Central memory CD8-positive, alpha-beta T cell (primary cell): ENCODE results near the gene RBMS3.

Experiments
- ATAC-seq: fragments of 150-1000 bp; cut with Tn5 transposase; replicated peaks from 2 replicates; pipeline ENCODE4 v1.10.0; 2022; ENCODE audit warnings: mild to moderate bottlenecking, moderate FRiP score, moderate number of reproducible peaks; ENCODE audit not compliant: poor library complexity, severe bottlenecking; ENCODE audit errors: extremely low read depth
- DNase-seq, 2 donors: peaks; one replicate each; pipeline ENCODE4 v3.0.0; 2021; ENCODE audit warnings: low spot score in 2 of 2
- H3K27ac Mint-ChIP-seq: one replicate; pipeline ENCODE4 v1.8.0; 2022; ENCODE audit warnings: low read depth, mild to moderate bottlenecking, moderate library complexity, mixed read lengths
- H3K27me3 Mint-ChIP-seq: one replicate; pipeline ENCODE4 v1.8.0; 2022; ENCODE audit warnings: mixed read lengths
- H3K36me3 Mint-ChIP-seq: one replicate; pipeline ENCODE4 v1.8.0; 2022; ENCODE audit warnings: mild to moderate bottlenecking, moderate library complexity, mixed read lengths; ENCODE audit not compliant: insufficient read depth
- H3K4me1 Mint-ChIP-seq: one replicate; pipeline ENCODE4 v1.8.0; 2022; ENCODE audit warnings: mixed read lengths
- H3K4me3 Mint-ChIP-seq: one replicate; pipeline ENCODE4 v1.8.0; 2022; ENCODE audit warnings: mild to moderate bottlenecking, moderate library complexity, mixed read lengths
- H3K9me3 Mint-ChIP-seq: one replicate; pipeline ENCODE4 v1.8.0; 2022; ENCODE audit warnings: mixed read lengths

The RBMS3 gene

GRCh38 chr3:29559741-29560465, 279.0 kb downstream of the RBMS3 start:
- H3K4me3 Mint-ChIP-seq, result no peak overlapping the region
- ATAC-seq (no peak), DNase-seq (no peak)
- H3K36me3 Mint-ChIP-seq, result no peaks in the 10 kb centered on the region
- H3K27ac Mint-ChIP-seq, result no peak overlapping the region
- H3K27me3 Mint-ChIP-seq, result no peaks in the 10 kb centered on the region
- H3K4me1 Mint-ChIP-seq, result no peaks in the 10 kb centered on the region
- H3K9me3 Mint-ChIP-seq, result peaks cover 8% of the 10 kb centered on the region

GRCh38 chr3:29561651-29562149, 280.8 kb downstream of the RBMS3 start:
- no peak for ATAC-seq
- H3K27ac Mint-ChIP-seq, result no peak overlapping the region
- H3K27me3 Mint-ChIP-seq, result no peaks in the 10 kb centered on the region
- H3K4me1 Mint-ChIP-seq, result no peaks in the 10 kb centered on the region
- H3K9me3 Mint-ChIP-seq, result peaks cover 8% of the 10 kb centered on the region
- H3K36me3 Mint-ChIP-seq, result no peaks in the 10 kb centered on the region
- H3K4me3 Mint-ChIP-seq, result no peak overlapping the region
- DNase-seq, result no peak

- ATAC-seq (no peak), DNase-seq (no peak)
- Mint-ChIP-seq H3K9me3 (peaks cover 7% of the 10 kb centered on the region), H3K27me3 (no peaks in the 10 kb centered on the region), H3K4me1 (no peaks in the 10 kb centered on the region), H3K27ac (no peak overlapping the region), H3K4me3 (no peak overlapping the region), H3K36me3 (no peaks in the 10 kb centered on the region)
These were observed 284.4 kb downstream of the RBMS3 start for GRCh38 chr3:29565236-29565635.

GRCh38 chr3:29567501-29567900, 286.6 kb downstream of the RBMS3 start:
- Mint-ChIP-seq H3K36me3 (no peaks in the 10 kb centered on the region), H3K9me3 (peaks cover 15% of the 10 kb centered on the region), H3K4me1 (no peaks in the 10 kb centered on the region), H3K27ac (no peak overlapping the region), H3K27me3 (no peaks in the 10 kb centered on the region), H3K4me3 (no peak overlapping the region)
- ATAC-seq, result no peak
- DNase-seq, result no peak

- no peaks in the 10 kb centered on the region for H3K4me1 Mint-ChIP-seq
- DNase-seq (no peak), ATAC-seq (no peak)
- peaks cover 15% of the 10 kb centered on the region for H3K9me3 Mint-ChIP-seq
- no peaks in the 10 kb centered on the region for H3K27me3 Mint-ChIP-seq
- H3K27ac Mint-ChIP-seq, result no peak overlapping the region
- no peak overlapping the region for H3K4me3 Mint-ChIP-seq
- H3K36me3 Mint-ChIP-seq, result no peaks in the 10 kb centered on the region
These were observed 287.5 kb downstream of the RBMS3 start for GRCh38 chr3:29568355-29568754.

GRCh38 chr3:29576181-29576580, 295.3 kb downstream of the RBMS3 start:
- ATAC-seq (no peak), DNase-seq (no peak)
- Mint-ChIP-seq H3K27me3 (no peaks in the 10 kb centered on the region), H3K4me1 (no peaks in the 10 kb centered on the region), H3K9me3 (peaks cover 39% of the 10 kb centered on the region), H3K27ac (no peak overlapping the region), H3K36me3 (no peaks in the 10 kb centered on the region), H3K4me3 (no peak overlapping the region)

GRCh38 chr3:29576675-29577074, 295.8 kb downstream of the RBMS3 start:
- H3K36me3 Mint-ChIP-seq, result no peaks in the 10 kb centered on the region
- peaks cover 39% of the 10 kb centered on the region for H3K9me3 Mint-ChIP-seq
- no peak overlapping the region for H3K4me3 Mint-ChIP-seq
- DNase-seq (no peak), ATAC-seq (no peak)
- H3K4me1 Mint-ChIP-seq, result no peaks in the 10 kb centered on the region
- no peaks in the 10 kb centered on the region for H3K27me3 Mint-ChIP-seq
- no peak overlapping the region for H3K27ac Mint-ChIP-seq

GRCh38 chr3:29577250-29577649, 296.4 kb downstream of the RBMS3 start:
- no peak for DNase-seq
- H3K27ac Mint-ChIP-seq, result no peak overlapping the region
- H3K4me3 Mint-ChIP-seq, result no peak overlapping the region
- peaks cover 39% of the 10 kb centered on the region for H3K9me3 Mint-ChIP-seq
- no peaks in the 10 kb centered on the region for H3K27me3 Mint-ChIP-seq
- no peak for ATAC-seq
- no peaks in the 10 kb centered on the region for H3K4me1 Mint-ChIP-seq
- no peaks in the 10 kb centered on the region for H3K36me3 Mint-ChIP-seq

GRCh38 chr3:29581311-29581710, 300.4 kb downstream of the RBMS3 start:
- no peak for ATAC-seq
- Mint-ChIP-seq H3K27ac (no peak overlapping the region), H3K9me3 (peaks cover 21% of the 10 kb centered on the region), H3K36me3 (no peaks in the 10 kb centered on the region), H3K27me3 (no peaks in the 10 kb centered on the region), H3K4me1 (no peaks in the 10 kb centered on the region), H3K4me3 (no peak overlapping the region)
- DNase-seq, result no peak

- no peak overlapping the region for H3K4me3 Mint-ChIP-seq
- no peak for DNase-seq
- H3K27ac Mint-ChIP-seq, result no peak overlapping the region
- no peaks in the 10 kb centered on the region for H3K36me3 Mint-ChIP-seq
- no peaks in the 10 kb centered on the region for H3K4me1 Mint-ChIP-seq
- H3K9me3 Mint-ChIP-seq, result peaks cover 23% of the 10 kb centered on the region
- ATAC-seq, result no peak
- H3K27me3 Mint-ChIP-seq, result no peaks in the 10 kb centered on the region
These were observed 301.4 kb downstream of the RBMS3 start for GRCh38 chr3:29582273-29582672.

GRCh38 chr3:29583861-29584260, 303.0 kb downstream of the RBMS3 start:
- no peak for ATAC-seq
- no peaks in the 10 kb centered on the region for H3K27me3 Mint-ChIP-seq
- no peaks in the 10 kb centered on the region for H3K36me3 Mint-ChIP-seq

GRCh38 chr3:29585368-29585767, 304.5 kb downstream of the RBMS3 start:
- Mint-ChIP-seq H3K9me3 (peaks cover 10% of the 10 kb centered on the region), H3K36me3 (no peaks in the 10 kb centered on the region), H3K27me3 (no peaks in the 10 kb centered on the region), H3K27ac (no peak overlapping the region), H3K4me3 (no peak overlapping the region), H3K4me1 (no peaks in the 10 kb centered on the region)
- ATAC-seq (no peak), DNase-seq (no peak)

More at GRCh38 chr3:29583861-29584260, 303.0 kb downstream of the RBMS3 start:
- Mint-ChIP-seq H3K27ac (no peak overlapping the region), H3K4me1 (no peaks in the 10 kb centered on the region), H3K4me3 (no peak overlapping the region), H3K9me3 (peaks cover 14% of the 10 kb centered on the region)
- DNase-seq, result no peak

GRCh38 chr3:29587340-29587739, 306.5 kb downstream of the RBMS3 start:
- no peak for ATAC-seq

More at GRCh38 chr3:29587340-29587739, 306.5 kb downstream of the RBMS3 start:
- no peaks in the 10 kb centered on the region for H3K36me3 Mint-ChIP-seq
- no peaks in the 10 kb centered on the region for H3K27me3 Mint-ChIP-seq
- H3K9me3 Mint-ChIP-seq, result peaks cover 10% of the 10 kb centered on the region
- no peaks in the 10 kb centered on the region for H3K4me1 Mint-ChIP-seq
- DNase-seq, result no peak
- no peak overlapping the region for H3K4me3 Mint-ChIP-seq
- no peak overlapping the region for H3K27ac Mint-ChIP-seq
